ENCODE results near the gene RNFT1.

Gene RNFT1

GRCh38 chr17:59916446-59916845 is 48.1 kb downstream of the RNFT1 start:
- DNase-seq = no peak

- DNase-seq = peak; percentile 50 to 68
Measured at GRCh38 chr17:59914274-59914854, 50.2 kb downstream of the RNFT1 start.

GRCh38 chr17:59907467-59907866 is 57.1 kb downstream of the RNFT1 start:
- DNase-seq = no peak

- no peak for DNase-seq
Measured at GRCh38 chr17:59903455-59903854, 61.1 kb downstream of the RNFT1 start.

All from NCI-H2081 (cell line).